ENCODE data around the gene AGT. TPM values are rescaled to one million over a fixed set of nuclear protein-coding genes. Genes with fewer than 3 reads are reported as not detected.

The AGT gene
- total RNA-seq, 1 experiment from 2014 or later = 0.93 TPM

GRCh38 chr1:230749635-230750034, 35.7 kb upstream of the AGT start:
- H3K4me2 ChIP-seq (ENCODE audit: low read length) = no peak overlapping the region
- DNase-seq (ENCODE audit: low read depth, low spot score) (no peak), ATAC-seq (no peak)
- ChIA-PET RAD21 (ENCODE audit: low non-redundant PET in 1 of 2, low total read pairs in 2 of 2, uncharacterized antibody in 2 of 2, unreplicated experiment in 2 of 2) (no interaction called here), CTCF (no interaction called here), POLR2A (no interaction called here)
- no peaks in the 10 kb centered on the region for H3K79me2 ChIP-seq (ENCODE audit: insufficient read depth, low read length)
- no peak for TF ChIP-seq EZH2phosphoT487 (IDR thresholded peaks at IDR 0.05; ENCODE audit: borderline replicate concordance)
- TF ChIP-seq POLR2A (IDR thresholded peaks at IDR 0.05; ENCODE audit: borderline replicate concordance, extremely low read depth, insufficient read depth, insufficient read length) = no peak
- no peak for TF ChIP-seq ZBTB33 (IDR thresholded peaks at IDR 0.05; ENCODE audit: extremely low read depth, insufficient replicate concordance, low read length)
- H3K27ac ChIP-seq (ENCODE audit: low read depth, low read length) = no peak overlapping the region
- no peaks in the 10 kb centered on the region for H3K9me3 ChIP-seq (ENCODE audit: control insufficient read depth in 1 of 2, insufficient read depth in 1 of 2, low read depth in 1 of 2, low read length in 2 of 2)
- H3K4me3 ChIP-seq (replicated peaks in 1 of 2; ENCODE audit: low read depth in 1 of 2, low read length in 2 of 2) = no peak overlapping the region
- H3K36me3 ChIP-seq (ENCODE audit: control insufficient read depth in 1 of 2, insufficient read depth in 2 of 2, low read length in 2 of 2) = no peaks in the 10 kb centered on the region
- no peaks in the 10 kb centered on the region for H4K20me1 ChIP-seq (ENCODE audit: insufficient read depth)
- H2AFZ ChIP-seq (ENCODE audit: low read depth, low read length, poor library complexity, severe bottlenecking) = no peak overlapping the region
- no TSS peak for BruUV-seq (replicated peaks)
- peaks cover 0 to 10% of the 10 kb centered on the region in 2 experiments; a peak in 3 of 4 replicates for H3K4me1 ChIP-seq (ENCODE audit: control insufficient read depth in 1 of 2, insufficient read depth in 2 of 2, low read length in 2 of 2)
- no peaks in the 10 kb centered on the region for H3K27me3 ChIP-seq (ENCODE audit: insufficient read depth, low read length)
- no peaks in the 10 kb centered on the region for H3K9me2 ChIP-seq (ENCODE audit: insufficient read depth)
- no peak overlapping the region for H3K9ac ChIP-seq (ENCODE audit: low read length)
- intact Hi-C loops (cut with micrococcal nuclease) = no loop called here

GRCh38 chr1:230749150-230749549, 35.2 kb upstream of the AGT start:
- H3K36me3 ChIP-seq (ENCODE audit: control insufficient read depth in 1 of 2, insufficient read depth in 2 of 2, low read length in 2 of 2) = no peaks in the 10 kb centered on the region
- H4K20me1 ChIP-seq (ENCODE audit: insufficient read depth) = no peaks in the 10 kb centered on the region
- no peak overlapping the region for H3K4me3 ChIP-seq (replicated peaks in 1 of 2; ENCODE audit: low read depth in 1 of 2, low read length in 2 of 2)
- no peak for ATAC-seq
- H3K9ac ChIP-seq (ENCODE audit: low read length) = no peak overlapping the region
- H2AFZ ChIP-seq (ENCODE audit: low read depth, low read length, poor library complexity, severe bottlenecking) = no peak overlapping the region
- H3K79me2 ChIP-seq (ENCODE audit: insufficient read depth, low read length) = no peaks in the 10 kb centered on the region
- H3K4me1 ChIP-seq (ENCODE audit: control insufficient read depth in 1 of 2, insufficient read depth in 2 of 2, low read length in 2 of 2) = peaks cover 0 to 8% of the 10 kb centered on the region in 2 experiments; a peak in 2 of 4 replicates
- intact Hi-C loops (cut with micrococcal nuclease) = no loop called here
- no peaks in the 10 kb centered on the region for H3K9me3 ChIP-seq (ENCODE audit: control insufficient read depth in 1 of 2, insufficient read depth in 1 of 2, low read depth in 1 of 2, low read length in 2 of 2)
- RAD21 ChIA-PET (ENCODE audit: low non-redundant PET in 1 of 2, low total read pairs in 2 of 2, uncharacterized antibody in 2 of 2, unreplicated experiment in 2 of 2) = no interaction called here
- no peak for DNase-seq (ENCODE audit: low read depth, low spot score)
- POLR2A ChIA-PET = no interaction called here
- BruUV-seq (replicated peaks) = no TSS peak
- H3K9me2 ChIP-seq (ENCODE audit: insufficient read depth) = no peaks in the 10 kb centered on the region
- CTCF ChIA-PET = no interaction called here
- H3K27ac ChIP-seq (ENCODE audit: low read depth, low read length) = no peak overlapping the region
- H3K27me3 ChIP-seq (ENCODE audit: insufficient read depth, low read length) = no peaks in the 10 kb centered on the region
- no peak overlapping the region for H3K4me2 ChIP-seq (ENCODE audit: low read length)
- no peak for TF ChIP-seq POLR2AphosphoS5 (IDR thresholded peaks at IDR 0.05; ENCODE audit: low read depth, low read length)
- TF ChIP-seq TCF7L2 (IDR thresholded peaks at IDR 0.05; ENCODE audit: borderline replicate concordance, extremely low read depth, insufficient read depth, insufficient read length) = no peak
- no peak for TF ChIP-seq CEBPB (IDR thresholded peaks at IDR 0.05; ENCODE audit: low read depth)
- TF ChIP-seq ZFX (IDR thresholded peaks at IDR 0.05) = no peak
- no peak for TF ChIP-seq SIN3A (IDR thresholded peaks at IDR 0.05; ENCODE audit: low read depth)
- no peak for TF ChIP-seq EGR1 (IDR thresholded peaks at IDR 0.05; ENCODE audit: low read depth)
- TF ChIP-seq POLR2A (IDR thresholded peaks at IDR 0.05; ENCODE audit: borderline replicate concordance, extremely low read depth, insufficient read depth, insufficient read length) = no peak
- TF ChIP-seq, protein P1, sequence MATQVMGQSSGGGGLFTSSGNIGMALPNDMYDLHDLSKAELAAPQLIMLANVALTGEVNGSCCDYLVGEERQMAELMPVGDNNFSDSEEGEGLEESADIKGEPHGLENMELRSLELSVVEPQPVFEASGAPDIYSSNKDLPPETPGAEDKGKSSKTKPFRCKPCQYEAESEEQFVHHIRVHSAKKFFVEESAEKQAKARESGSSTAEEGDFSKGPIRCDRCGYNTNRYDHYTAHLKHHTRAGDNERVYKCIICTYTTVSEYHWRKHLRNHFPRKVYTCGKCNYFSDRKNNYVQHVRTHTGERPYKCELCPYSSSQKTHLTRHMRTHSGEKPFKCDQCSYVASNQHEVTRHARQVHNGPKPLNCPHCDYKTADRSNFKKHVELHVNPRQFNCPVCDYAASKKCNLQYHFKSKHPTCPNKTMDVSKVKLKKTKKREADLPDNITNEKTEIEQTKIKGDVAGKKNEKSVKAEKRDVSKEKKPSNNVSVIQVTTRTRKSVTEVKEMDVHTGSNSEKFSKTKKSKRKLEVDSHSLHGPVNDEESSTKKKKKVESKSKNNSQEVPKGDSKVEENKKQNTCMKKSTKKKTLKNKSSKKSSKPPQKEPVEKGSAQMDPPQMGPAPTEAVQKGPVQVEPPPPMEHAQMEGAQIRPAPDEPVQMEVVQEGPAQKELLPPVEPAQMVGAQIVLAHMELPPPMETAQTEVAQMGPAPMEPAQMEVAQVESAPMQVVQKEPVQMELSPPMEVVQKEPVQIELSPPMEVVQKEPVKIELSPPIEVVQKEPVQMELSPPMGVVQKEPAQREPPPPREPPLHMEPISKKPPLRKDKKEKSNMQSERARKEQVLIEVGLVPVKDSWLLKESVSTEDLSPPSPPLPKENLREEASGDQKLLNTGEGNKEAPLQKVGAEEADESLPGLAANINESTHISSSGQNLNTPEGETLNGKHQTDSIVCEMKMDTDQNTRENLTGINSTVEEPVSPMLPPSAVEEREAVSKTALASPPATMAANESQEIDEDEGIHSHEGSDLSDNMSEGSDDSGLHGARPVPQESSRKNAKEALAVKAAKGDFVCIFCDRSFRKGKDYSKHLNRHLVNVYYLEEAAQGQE (IDR thresholded peaks at IDR 0.05; ENCODE audit: low read depth) = no peak
- TF ChIP-seq YY1 (IDR thresholded peaks at IDR 0.05; ENCODE audit: extremely low read depth, insufficient replicate concordance, low read depth, low read length) = no peak
- TF ChIP-seq, protein P2, sequence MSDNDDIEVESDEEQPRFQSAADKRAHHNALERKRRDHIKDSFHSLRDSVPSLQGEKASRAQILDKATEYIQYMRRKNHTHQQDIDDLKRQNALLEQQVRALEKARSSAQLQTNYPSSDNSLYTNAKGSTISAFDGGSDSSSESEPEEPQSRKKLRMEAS (IDR thresholded peaks at IDR 0.05) = no peak
